HUES6 (cell line): ENCODE data around the gene HOXC10.

Experiments
- H3K27ac ChIP-seq: 2 replicates; pipeline ENCODE4 v1.7.0; 2013; ENCODE audit warnings: low read depth, mild to moderate bottlenecking, low read length, inconsistent platforms
- H3K27me3 ChIP-seq: 2 replicates; pipeline ENCODE4 v1.6.1; 2013; ENCODE audit warnings: low read length; ENCODE audit not compliant: control insufficient read depth, insufficient read depth
- H3K36me3 ChIP-seq: 2 replicates; pipeline ENCODE4 v1.6.1; 2013; ENCODE audit warnings: low read length; ENCODE audit not compliant: control insufficient read depth, insufficient read depth
- H3K4me1 ChIP-seq: 2 replicates; pipeline ENCODE4 v1.6.1; 2013; ENCODE audit warnings: low read length; ENCODE audit not compliant: control insufficient read depth, insufficient read depth
- H3K4me3 ChIP-seq: 2 replicates; pipeline ENCODE4 v1.5.1; 2013; ENCODE audit warnings: low read depth, low read length
- H3K9ac ChIP-seq: one replicate; pipeline ENCODE4 v1.6.1; 2013; ENCODE audit warnings: mild to moderate bottlenecking, low read length
- H3K9me3 ChIP-seq: 2 replicates; pipeline ENCODE4 v1.6.1; 2013; ENCODE audit warnings: low read depth, low read length; ENCODE audit not compliant: control insufficient read depth, insufficient read depth

Gene HOXC10

DNA sequence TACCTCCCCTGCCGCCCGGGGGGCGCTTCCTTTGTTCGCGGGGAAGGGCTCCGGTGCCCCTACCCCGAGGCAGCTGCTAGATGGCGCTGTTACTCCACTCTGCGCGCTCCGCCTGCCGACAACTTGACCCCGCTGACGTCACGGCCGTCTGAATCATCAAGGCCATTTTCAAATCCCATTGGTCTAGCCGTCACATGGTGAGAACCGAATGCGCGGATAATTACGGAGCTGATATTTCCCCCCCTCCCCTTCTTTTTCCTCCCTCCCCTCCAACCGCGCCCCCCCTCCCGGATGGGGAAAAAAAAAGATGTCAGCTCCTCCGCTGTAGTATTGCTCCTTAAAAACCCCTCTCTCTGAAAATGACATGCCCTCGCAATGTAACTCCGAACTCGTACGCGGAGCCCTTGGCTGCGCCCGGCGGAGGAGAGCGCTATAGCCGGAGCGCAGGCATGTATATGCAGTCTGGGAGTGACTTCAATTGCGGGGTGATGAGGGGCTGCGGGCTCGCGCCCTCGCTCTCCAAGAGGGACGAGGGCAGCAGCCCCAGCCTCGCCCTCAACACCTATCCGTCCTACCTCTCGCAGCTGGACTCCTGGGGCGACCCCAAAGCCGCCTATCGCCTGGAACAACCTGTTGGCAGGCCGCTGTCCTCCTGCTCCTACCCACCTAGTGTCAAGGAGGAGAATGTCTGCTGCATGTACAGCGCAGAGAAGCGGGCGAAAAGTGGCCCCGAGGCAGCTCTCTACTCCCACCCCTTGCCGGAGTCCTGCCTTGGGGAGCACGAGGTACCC is at the start of gene HOXC10:
TSS of gene HOXC10 (plus strand) at position 246 of the 791 bp plus-strand sequence. CDS start at position 360, 114 bp downstream.
- Histone ChIP-seq H3K4me1 (0 out of 2 replicates have a peak, but pooled peaks cover 3% of the 10 kb centered on the region), H3K4me3 (peak within 1 kb of the TSS; percentile 39), H3K9me3 (peaks cover 6% of the 10 kb centered on the region; the same call in 1 of the 2 replicates), H3K27me3 (peaks cover 100% of the 10 kb centered on the region), H3K27ac (no peak within 1 kb of the TSS), H3K9ac (peak within 1 kb of the TSS; percentile 64), H3K36me3 (no peaks in the 10 kb centered on the region)

DNA sequence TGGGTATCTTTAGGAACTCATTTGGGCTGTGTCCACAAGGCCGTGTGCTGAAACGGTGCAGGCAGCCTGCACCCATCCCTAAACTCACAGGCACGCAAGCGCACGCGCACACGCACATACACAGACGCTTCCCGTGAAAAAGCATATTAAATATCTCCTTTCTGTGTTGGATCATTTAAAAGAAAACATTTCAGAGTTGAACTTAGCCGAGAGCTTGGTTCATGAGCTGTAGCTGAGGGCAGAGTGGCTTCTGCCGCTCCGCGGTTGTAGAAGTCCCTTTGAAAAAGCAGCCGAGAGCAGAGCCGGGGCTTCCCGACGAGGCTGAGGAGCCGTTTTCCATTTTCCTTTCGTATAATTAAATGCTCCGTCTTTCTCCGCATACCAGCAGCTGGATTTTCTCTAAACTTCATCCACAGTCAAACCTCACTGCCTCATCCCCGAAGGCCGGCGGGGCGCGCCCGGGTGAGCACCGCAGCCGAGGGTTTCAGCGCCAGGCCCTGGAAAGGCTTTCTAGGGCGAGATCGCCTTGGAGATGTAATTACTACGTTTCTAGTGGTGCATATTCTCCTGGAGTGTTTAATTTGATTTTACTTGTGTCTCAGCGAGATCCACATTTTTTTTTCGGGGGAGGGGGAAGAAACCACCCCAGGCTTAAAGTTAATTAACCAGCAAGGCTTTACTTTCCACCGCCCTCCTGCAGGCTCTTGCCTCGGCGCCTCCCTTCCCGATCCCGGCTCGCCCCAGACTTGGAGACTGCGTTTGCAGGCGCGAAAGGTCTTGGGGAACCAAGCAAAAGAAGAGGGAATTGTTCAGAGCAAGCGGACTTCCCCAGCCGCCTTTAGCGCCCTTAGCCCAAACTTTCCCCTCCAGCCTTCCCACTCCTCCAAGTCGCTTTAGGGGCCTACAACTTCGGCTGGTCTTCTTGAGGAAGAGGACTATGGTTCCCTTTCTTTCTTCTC is 49.3 kb upstream of the HOXC10 start:
- Histone ChIP-seq H3K36me3 (no peaks in the 10 kb centered on the region), H3K9ac (no peak overlapping the region), H3K27ac (no peak overlapping the region), H3K27me3 (peaks cover 100% of the 10 kb centered on the region), H3K4me3 (no peak overlapping the region), H3K4me1 (no peaks in the 10 kb centered on the region), H3K9me3 (no peaks in the 10 kb centered on the region)

- Histone ChIP-seq H3K36me3 (no peaks in the 10 kb centered on the region), H3K4me3 (no peak overlapping the region), H3K4me1 (no peaks in the 10 kb centered on the region), H3K27me3 (peaks cover 100% of the 10 kb centered on the region), H3K9ac (no peak overlapping the region), H3K27ac (no peak overlapping the region), H3K9me3 (no peaks in the 10 kb centered on the region)
These were observed 47.8 kb upstream of the HOXC10 start for GRCh38 chr12:53937099-53937498.

DNA sequence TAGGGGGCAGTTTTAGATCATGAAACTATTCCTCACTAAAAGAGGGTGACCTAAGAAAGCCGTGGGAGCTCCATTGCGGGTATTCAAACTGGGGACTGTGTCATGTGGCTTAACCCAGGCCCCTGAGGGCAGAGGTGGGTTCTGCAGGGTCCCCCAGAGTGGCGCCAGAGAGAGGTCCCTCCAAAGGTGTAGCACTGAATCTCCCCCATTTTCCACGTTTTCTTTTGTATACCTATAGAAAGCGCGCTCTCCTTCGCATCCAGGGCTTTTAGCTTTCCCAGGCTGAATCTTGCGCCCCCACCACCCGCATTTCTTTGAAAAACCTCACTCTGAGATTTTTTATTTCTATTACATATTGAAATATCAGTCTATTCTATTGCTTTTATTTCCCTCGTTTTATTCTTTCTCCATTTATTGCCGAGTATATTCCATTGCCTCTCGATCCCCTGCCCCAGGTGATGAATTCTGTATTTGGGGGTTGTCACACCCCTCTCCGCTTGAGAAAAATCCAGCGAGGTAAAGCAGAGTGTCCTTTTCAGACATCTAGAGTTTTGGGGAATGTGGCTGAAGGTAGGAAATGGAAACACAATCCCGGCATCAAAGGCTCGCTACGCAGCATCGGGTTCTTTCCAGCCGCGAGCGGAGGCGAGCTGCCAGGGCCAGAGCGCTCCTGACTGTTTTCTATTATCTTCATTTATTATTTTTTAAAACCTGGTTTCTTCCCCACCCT is 47.2 kb upstream of the HOXC10 start:
- H3K36me3 ChIP-seq, result no peaks in the 10 kb centered on the region
- peak overlapping the region; percentile 12; the same call in 1 of the 2 replicates for H3K4me3 ChIP-seq
- H3K9me3 ChIP-seq, result no peaks in the 10 kb centered on the region
- H3K27me3 ChIP-seq, result peaks cover 100% of the 10 kb centered on the region
- H3K27ac ChIP-seq, result no peak overlapping the region
- H3K4me1 ChIP-seq, result no peaks in the 10 kb centered on the region
- H3K9ac ChIP-seq, result no peak overlapping the region

DNA sequence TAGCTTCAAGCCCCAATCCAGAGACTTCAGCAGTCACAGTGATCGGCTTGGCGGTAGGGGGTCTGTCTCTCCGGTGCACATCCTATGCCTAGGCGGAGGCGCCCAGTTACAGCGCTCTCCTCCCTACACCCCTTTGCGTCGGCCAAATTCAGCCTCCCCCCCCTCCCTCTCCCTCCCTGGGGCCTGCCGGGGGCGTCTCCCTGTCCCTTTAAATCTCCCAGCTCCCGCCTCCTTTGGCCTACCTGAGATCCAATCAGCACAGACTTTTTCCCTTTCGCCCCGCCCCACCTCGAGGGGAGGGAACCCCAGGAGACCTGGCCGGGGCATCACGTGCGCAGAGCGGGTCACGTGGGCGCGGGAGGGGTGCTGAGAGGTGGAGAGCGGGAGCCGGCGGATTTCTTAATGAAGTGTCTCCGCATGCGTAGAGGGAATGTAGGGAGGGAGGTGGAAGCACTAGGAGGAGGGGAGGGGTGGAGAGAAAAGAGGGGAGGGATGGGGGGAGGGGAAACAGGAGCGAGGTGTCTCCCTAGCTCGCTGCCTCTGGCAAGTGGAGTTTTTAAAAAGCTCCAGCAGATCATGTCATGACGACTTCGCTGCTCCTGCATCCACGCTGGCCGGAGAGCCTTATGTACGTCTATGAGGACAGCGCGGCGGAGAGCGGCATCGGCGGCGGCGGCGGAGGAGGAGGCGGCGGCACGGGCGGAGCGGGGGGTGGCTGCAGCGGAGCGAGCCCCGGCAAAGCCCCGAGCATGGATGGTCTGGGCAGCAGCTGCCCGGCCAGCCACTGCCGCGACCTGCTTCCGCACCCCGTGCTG is 46.4 kb upstream of the HOXC10 start, which contains the start of gene HOXC13:
TSS of gene HOXC13 (plus strand) at position 506 of the 815 bp plus-strand sequence. CDS start at position 582, 76 bp downstream.
- Histone ChIP-seq H3K4me1 (no peaks in the 10 kb centered on the region), H3K27me3 (peaks cover 100% of the 10 kb centered on the region), H3K9me3 (no peaks in the 10 kb centered on the region), H3K9ac (no peak within 1 kb of the TSS), H3K36me3 (no peaks in the 10 kb centered on the region), H3K4me3 (peak within 1 kb of the TSS; percentile 41; the same call in 1 of the 2 replicates), H3K27ac (no peak within 1 kb of the TSS)

GRCh38 chr12:53939141-53940108 is 45.5 kb upstream of the HOXC10 start:
- Histone ChIP-seq H3K36me3 (no peaks in the 10 kb centered on the region), H3K4me1 (no peaks in the 10 kb centered on the region), H3K9ac (no peak overlapping the region), H3K27me3 (peaks cover 100% of the 10 kb centered on the region), H3K4me3 (peak overlapping the region; percentile 26; the same call in 1 of the 2 replicates), H3K9me3 (no peaks in the 10 kb centered on the region), H3K27ac (no peak overlapping the region)

GRCh38 chr12:53940443-53941014 is 44.4 kb upstream of the HOXC10 start:
- Histone ChIP-seq H3K27me3 (peaks cover 100% of the 10 kb centered on the region), H3K9me3 (no peaks in the 10 kb centered on the region), H3K36me3 (no peaks in the 10 kb centered on the region), H3K27ac (no peak overlapping the region), H3K4me3 (no peak overlapping the region), H3K4me1 (no peaks in the 10 kb centered on the region), H3K9ac (no peak overlapping the region)

GRCh38 chr12:53941187-53941586 is 43.8 kb upstream of the HOXC10 start:
- no peaks in the 10 kb centered on the region for H3K36me3 ChIP-seq
- peaks cover 100% of the 10 kb centered on the region for H3K27me3 ChIP-seq
- no peak overlapping the region for H3K9ac ChIP-seq
- H3K27ac ChIP-seq, result no peak overlapping the region
- H3K9me3 ChIP-seq, result no peaks in the 10 kb centered on the region
- H3K4me1 ChIP-seq, result no peaks in the 10 kb centered on the region
- no peak overlapping the region for H3K4me3 ChIP-seq

- Histone ChIP-seq H3K9ac (no peak overlapping the region), H3K4me1 (no peaks in the 10 kb centered on the region), H3K9me3 (no peaks in the 10 kb centered on the region), H3K27ac (no peak overlapping the region), H3K27me3 (peaks cover 100% of the 10 kb centered on the region), H3K36me3 (no peaks in the 10 kb centered on the region), H3K4me3 (no peak overlapping the region)
These were observed 43.2 kb upstream of the HOXC10 start for GRCh38 chr12:53941750-53942149.
